WTC11 (cell line): ENCODE data around the gene ARPC2. TPM values are rescaled to one million over a fixed set of nuclear protein-coding genes. Genes with fewer than 3 reads are reported as not detected.
A peak's percentile ranks its signal among the peaks of the same experiment; 100 is the strongest.

ENCODE experiments used
- ATAC-seq: fragments of 200-7000 bp; cut with Tn5 transposase; 2 replicates; pipeline ENCODE4 v1.10.0; 2021; ENCODE audit warnings: mild to moderate bottlenecking, moderate library complexity
- Bru-seq: library from RNA; stranded (reverse); fragments of 400-500 nt; gene quantifications from one replicate; lab custom pipeline; 2021; lab: Mats Ljungman, UMichigan
- CTCF ChIA-PET: fragments of 300-600 bp; sonication (Branson Sonifier 250); formaldehyde crosslinking; loops from one replicate; lab custom pipeline; 2021; ENCODE audit warnings: antibody characterized with exemption; lab: Charles Lee
- POLR2A ChIA-PET: fragments of 350-600 bp; sonication (Branson Sonifier 250); formaldehyde crosslinking; loops from one replicate; lab custom pipeline; 2021; ENCODE audit warnings: antibody characterized with exemption; lab: Charles Lee
- DNase-seq: peaks from one replicate; pipeline ENCODE4 v3.0.0; 2021; ENCODE audit warnings: low spot score
- H3K27ac Mint-ChIP-seq: 2 replicates; pipeline ENCODE4 v1.8.0; 2021; ENCODE audit warnings: mixed read lengths
- H3K27me3 Mint-ChIP-seq: 2 replicates; pipeline ENCODE4 v1.8.0; 2021; ENCODE audit warnings: low read depth, mild to moderate bottlenecking, moderate library complexity, mixed read lengths
- H3K36me3 Mint-ChIP-seq: 2 replicates; pipeline ENCODE4 v1.8.0; 2021; ENCODE audit warnings: mixed read lengths
- H3K4me1 Mint-ChIP-seq: 2 replicates; pipeline ENCODE4 v1.8.0; 2022; ENCODE audit warnings: mixed read lengths
- H3K4me3 Mint-ChIP-seq: 2 replicates; pipeline ENCODE4 v1.8.0; 2021; ENCODE audit warnings: mild to moderate bottlenecking, moderate library complexity, mixed read lengths
- H3K9me3 Mint-ChIP-seq: 2 replicates; pipeline ENCODE4 v1.8.0; 2021; ENCODE audit warnings: mixed read lengths
- CREM ChIP-seq: sonication (generic); formaldehyde crosslinking; IDR thresholded peaks from 2 replicates; pipeline ENCODE4 v1.8.1; 2022; ENCODE audit warnings: mild to moderate bottlenecking, missing genetic modification reagents, moderate library complexity
- GABPB1 ChIP-seq: sonication (generic); formaldehyde crosslinking; IDR thresholded peaks from 2 replicates; pipeline ENCODE4 v1.8.1; 2023; ENCODE audit warnings: mild to moderate bottlenecking, missing genetic modification reagents
- GTF2I ChIP-seq: fragments of 250-450 bp; sonication (Bioruptor Pico); conservative IDR thresholded peaks from 2 replicates; pipeline ENCODE4 v1.4.0; 2021; ENCODE audit warnings: mild to moderate bottlenecking
- NFATC4 ChIP-seq: fragments of 250-450 bp; sonication (Bioruptor Pico); IDR thresholded peaks from 2 replicates; pipeline ENCODE4 v1.9.0; 2021; ENCODE audit warnings: mild to moderate bottlenecking
- NFE2L1 ChIP-seq: sonication (generic); formaldehyde crosslinking; IDR thresholded peaks from 2 replicates; pipeline ENCODE4 v1.8.1; 2023; ENCODE audit warnings: missing genetic modification reagents
- PRRX2 ChIP-seq: fragments of 250-450 bp; sonication (Bioruptor Pico); IDR thresholded peaks from 2 replicates; pipeline ENCODE4 v1.8.0; 2021; ENCODE audit warnings: mild to moderate bottlenecking
- SP1 ChIP-seq: sonication (generic); formaldehyde crosslinking; conservative IDR thresholded peaks from 2 replicates; pipeline ENCODE4 v1.8.1; 2022; ENCODE audit warnings: missing genetic modification reagents
- TCF7 ChIP-seq: sonication (generic); formaldehyde crosslinking; IDR thresholded peaks from 2 replicates; pipeline ENCODE4 v1.8.0; 2022; ENCODE audit warnings: mild to moderate bottlenecking, low read depth, missing genetic modification reagents, moderate library complexity
- TP53 ChIP-seq: sonication (generic); formaldehyde crosslinking; IDR thresholded peaks from 2 replicates; pipeline ENCODE4 v1.8.1; 2023; ENCODE audit warnings: mild to moderate bottlenecking, missing genetic modification reagents
- ZBTB21 ChIP-seq: sonication (generic); formaldehyde crosslinking; IDR thresholded peaks from 2 replicates; pipeline ENCODE4 v1.8.1; 2023; ENCODE audit warnings: mild to moderate bottlenecking, missing genetic modification reagents, borderline replicate concordance
- ZNF232 ChIP-seq: sonication (generic); formaldehyde crosslinking; IDR thresholded peaks from 2 replicates; pipeline ENCODE4 v1.8.0; 2022; ENCODE audit warnings: mild to moderate bottlenecking, missing genetic modification reagents
- ZNF263 ChIP-seq: sonication (generic); formaldehyde crosslinking; IDR thresholded peaks from 2 replicates; pipeline ENCODE4 v1.8.1; 2022; ENCODE audit warnings: low read depth, mild to moderate bottlenecking, moderate library complexity, missing genetic modification reagents
- ZNF396 ChIP-seq: fragments of 250-450 bp; sonication (Bioruptor Pico); IDR thresholded peaks from 2 replicates; pipeline ENCODE4 v1.8.0; 2021; ENCODE audit warnings: mild to moderate bottlenecking, moderate library complexity, borderline replicate concordance
- ZNF416 ChIP-seq: fragments of 250-450 bp; sonication (Bioruptor Pico); IDR thresholded peaks from 2 replicates; pipeline ENCODE4 v1.9.0; 2021; ENCODE audit warnings: mild to moderate bottlenecking, inconsistent platforms
- long read RNA-seq, 3 experiments: library from RNA in 1 of 3; library from capped mRNA in 1 of 3; library from polyadenylated mRNA in 1 of 3; unstranded in 2 of 3; stranded (forward) in 1 of 3; transcript quantifications; one replicate each; pipeline ENCODE4 v2.0.0, GENCODE V29; 2021
- total RNA-seq: library from RNA; stranded (reverse); gene quantifications from 3 replicates; pipeline ENCODE4 v1.2.3, GENCODE V29; 2021
- TF ChIP-seq, protein P1 (sequence below): sonication (generic); formaldehyde crosslinking; IDR thresholded peaks from 2 replicates; pipeline ENCODE4 v1.8.1; 2023; ENCODE audit warnings: mild to moderate bottlenecking, moderate library complexity, missing genetic modification reagents
- TF ChIP-seq, protein P2 (sequence below): fragments of 250-450 bp; sonication (Bioruptor Pico); IDR thresholded peaks from 2 replicates; pipeline ENCODE4 v1.9.0; 2021; ENCODE audit warnings: mild to moderate bottlenecking
- TF ChIP-seq, protein P3 (sequence below): sonication (generic); formaldehyde crosslinking; IDR thresholded peaks from 2 replicates; pipeline ENCODE4 v1.8.0; 2022; ENCODE audit warnings: mild to moderate bottlenecking, missing genetic modification reagents
- TF ChIP-seq, protein P4 (sequence below): fragments of 250-450 bp; sonication (Bioruptor Pico); IDR thresholded peaks from 2 replicates; pipeline ENCODE4 v1.8.0; 2021; ENCODE audit warnings: mild to moderate bottlenecking
- TF ChIP-seq, protein P5 (sequence below): sonication (generic); formaldehyde crosslinking; IDR thresholded peaks from 2 replicates; pipeline ENCODE4 v1.8.0; 2022; ENCODE audit warnings: mild to moderate bottlenecking, missing genetic modification reagents
- TF ChIP-seq, protein P6 (sequence below): sonication (generic); formaldehyde crosslinking; IDR thresholded peaks from 2 replicates; pipeline ENCODE4 v1.8.0; 2022; ENCODE audit warnings: mild to moderate bottlenecking, missing genetic modification reagents
- TF ChIP-seq, protein P7 (sequence below): sonication (generic); formaldehyde crosslinking; IDR thresholded peaks from 2 replicates; pipeline ENCODE4 v1.8.1; 2022; ENCODE audit warnings: mild to moderate bottlenecking, missing genetic modification reagents, moderate library complexity, borderline replicate concordance
- TF ChIP-seq, protein P8 (sequence below): fragments of 250-450 bp; sonication (Bioruptor Pico); IDR thresholded peaks from 2 replicates; pipeline ENCODE4 v1.9.0; 2021; ENCODE audit warnings: mild to moderate bottlenecking

ARPC2 gene
- total RNA-seq (169 to 184 TPM (median 173 TPM) in 3 replicates), Bru-seq, nascent RNA (percentile 92 among the genes with signal in this experiment)
- long read RNA-seq, experiment 1, transcript ARPC2-201 (10 exons, 1,605 nt): minor isoform, 27 of 978 reads
- long read RNA-seq, experiment 1, transcript ARPC2-202 (11 exons, 1,505 nt): major isoform, 882 of 978 reads
- long read RNA-seq, experiment 1, partial matches to known transcripts: 24 of 978 reads
- long read RNA-seq, experiment 1, other reads (novel, unspliced or antisense): 44 of 978 reads
- long read RNA-seq, experiment 2, transcript ARPC2-201 (10 exons, 1,605 nt): minor isoform, 19 of 323 reads
- long read RNA-seq, experiment 2, transcript ARPC2-202 (11 exons, 1,505 nt): major isoform, 238 of 323 reads
- long read RNA-seq, experiment 2, partial matches to known transcripts: 49 of 323 reads
- long read RNA-seq, experiment 2, other reads (novel, unspliced or antisense): 14 of 323 reads
- long read RNA-seq, experiment 3, transcript ARPC2-202 (11 exons, 1,505 nt): major isoform, 1,030 of 1,146 reads
- long read RNA-seq, experiment 3, transcript ARPC2-201 (10 exons, 1,605 nt): minor isoform, 33 of 1,146 reads
- long read RNA-seq, experiment 3, partial matches to known transcripts: 18 of 1,146 reads
- long read RNA-seq, experiment 3, other reads (novel, unspliced or antisense): 64 of 1,146 reads

DNA sequence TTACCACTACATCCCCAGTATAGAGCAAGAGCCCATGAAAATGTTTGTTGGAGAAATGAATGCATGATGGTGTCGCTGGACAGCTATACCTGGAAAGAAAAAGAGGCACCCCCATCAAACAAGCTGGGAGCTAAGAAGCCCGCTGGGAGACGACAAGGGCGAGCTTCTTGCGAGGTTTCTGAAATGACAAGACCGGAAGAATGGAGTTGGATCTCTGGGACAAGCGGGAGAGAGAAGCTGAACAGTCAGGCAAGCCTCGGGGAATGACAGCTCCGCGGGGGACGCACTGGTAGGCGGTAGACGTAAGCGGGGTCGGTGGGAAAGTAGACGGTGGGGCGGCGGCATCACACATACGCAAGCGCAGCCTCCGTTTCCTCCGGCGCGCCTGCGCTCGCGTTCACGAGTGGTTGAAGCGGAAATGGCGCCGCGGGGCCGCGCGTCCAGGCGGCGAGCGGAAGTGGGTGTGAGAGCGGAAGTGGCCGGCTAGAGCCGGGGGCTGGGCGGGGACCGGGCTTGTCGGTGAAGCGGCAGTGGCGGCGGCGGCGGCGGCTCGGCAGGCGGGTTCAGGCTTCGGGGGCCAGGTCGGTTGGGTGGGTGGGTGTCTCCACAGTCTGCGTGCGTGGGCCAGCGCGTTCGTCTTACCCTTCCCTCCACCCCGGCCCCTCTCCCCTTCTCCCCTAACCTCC, at the start of gene ARPC2:
TSS of gene ARPC2 (plus strand) at position 516 of the 686 bp plus-strand sequence. CDS start 282 bp downstream, outside the sequence.
- H3K4me3 Mint-ChIP-seq: peak within 1 kb of the TSS; percentile 91
- H3K9me3 Mint-ChIP-seq: no peaks in the 10 kb centered on the region
- ATAC-seq (peak; percentile 73), DNase-seq (peak; percentile 86)
- POLR2A ChIA-PET: no interaction called here
- H3K27ac Mint-ChIP-seq: peak within 1 kb of the TSS; percentile 97
- H3K36me3 Mint-ChIP-seq: peaks cover 11% of the 10 kb centered on the region; the same call in 1 of the 2 replicates
- peaks cover 31% of the 10 kb centered on the region for H3K4me1 Mint-ChIP-seq
- CTCF ChIA-PET: interaction anchor here (1.1 to 1.4 kb wide), 4 partner anchors 14 to 123 kb away, joined by 4 to 6 read pairs (median 4); no protein-coding TSS in a partner anchor
- H3K27me3 Mint-ChIP-seq: no peaks in the 10 kb centered on the region
- TF ChIP-seq, protein P1, sequence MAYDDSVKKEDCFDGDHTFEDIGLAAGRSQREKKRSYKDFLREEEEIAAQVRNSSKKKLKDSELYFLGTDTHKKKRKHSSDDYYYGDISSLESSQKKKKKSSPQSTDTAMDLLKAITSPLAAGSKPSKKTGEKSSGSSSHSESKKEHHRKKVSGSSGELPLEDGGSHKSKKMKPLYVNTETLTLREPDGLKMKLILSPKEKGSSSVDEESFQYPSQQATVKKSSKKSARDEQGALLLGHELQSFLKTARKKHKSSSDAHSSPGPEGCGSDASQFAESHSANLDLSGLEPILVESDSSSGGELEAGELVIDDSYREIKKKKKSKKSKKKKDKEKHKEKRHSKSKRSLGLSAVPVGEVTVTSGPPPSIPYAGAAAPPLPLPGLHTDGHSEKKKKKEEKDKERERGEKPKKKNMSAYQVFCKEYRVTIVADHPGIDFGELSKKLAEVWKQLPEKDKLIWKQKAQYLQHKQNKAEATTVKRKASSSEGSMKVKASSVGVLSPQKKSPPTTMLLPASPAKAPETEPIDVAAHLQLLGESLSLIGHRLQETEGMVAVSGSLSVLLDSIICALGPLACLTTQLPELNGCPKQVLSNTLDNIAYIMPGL: no peak
- TF ChIP-seq ZNF396 (CRISPR knock-in tag) (no peak), TP53 (CRISPR knock-in tag) (no peak), NFATC4 (CRISPR knock-in tag) (no peak), ZNF232 (CRISPR knock-in tag) (no peak), ZNF263 (no peak), SP1 (CRISPR knock-in tag) (peak; percentile 83), ZNF416 (CRISPR knock-in tag) (no peak), CREM (CRISPR knock-in tag) (no peak), ZBTB21 (no peak), PRRX2 (0 out of 2 replicates have a peak, but pooled peaks have one; percentile 31), TCF7 (CRISPR knock-in tag) (no peak), GABPB1 (CRISPR knock-in tag) (peak; percentile 73; the same call in 1 of the 2 replicates), GTF2I (CRISPR knock-in tag) (no peak), NFE2L1 (CRISPR knock-in tag) (0 out of 2 replicates have a peak, but pooled peaks have one; percentile 42)
- TF ChIP-seq, protein P2, sequence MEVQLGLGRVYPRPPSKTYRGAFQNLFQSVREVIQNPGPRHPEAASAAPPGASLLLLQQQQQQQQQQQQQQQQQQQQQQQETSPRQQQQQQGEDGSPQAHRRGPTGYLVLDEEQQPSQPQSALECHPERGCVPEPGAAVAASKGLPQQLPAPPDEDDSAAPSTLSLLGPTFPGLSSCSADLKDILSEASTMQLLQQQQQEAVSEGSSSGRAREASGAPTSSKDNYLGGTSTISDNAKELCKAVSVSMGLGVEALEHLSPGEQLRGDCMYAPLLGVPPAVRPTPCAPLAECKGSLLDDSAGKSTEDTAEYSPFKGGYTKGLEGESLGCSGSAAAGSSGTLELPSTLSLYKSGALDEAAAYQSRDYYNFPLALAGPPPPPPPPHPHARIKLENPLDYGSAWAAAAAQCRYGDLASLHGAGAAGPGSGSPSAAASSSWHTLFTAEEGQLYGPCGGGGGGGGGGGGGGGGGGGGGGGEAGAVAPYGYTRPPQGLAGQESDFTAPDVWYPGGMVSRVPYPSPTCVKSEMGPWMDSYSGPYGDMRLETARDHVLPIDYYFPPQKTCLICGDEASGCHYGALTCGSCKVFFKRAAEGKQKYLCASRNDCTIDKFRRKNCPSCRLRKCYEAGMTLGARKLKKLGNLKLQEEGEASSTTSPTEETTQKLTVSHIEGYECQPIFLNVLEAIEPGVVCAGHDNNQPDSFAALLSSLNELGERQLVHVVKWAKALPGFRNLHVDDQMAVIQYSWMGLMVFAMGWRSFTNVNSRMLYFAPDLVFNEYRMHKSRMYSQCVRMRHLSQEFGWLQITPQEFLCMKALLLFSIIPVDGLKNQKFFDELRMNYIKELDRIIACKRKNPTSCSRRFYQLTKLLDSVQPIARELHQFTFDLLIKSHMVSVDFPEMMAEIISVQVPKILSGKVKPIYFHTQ (CRISPR knock-in tag): no peak
- TF ChIP-seq, protein P3, sequence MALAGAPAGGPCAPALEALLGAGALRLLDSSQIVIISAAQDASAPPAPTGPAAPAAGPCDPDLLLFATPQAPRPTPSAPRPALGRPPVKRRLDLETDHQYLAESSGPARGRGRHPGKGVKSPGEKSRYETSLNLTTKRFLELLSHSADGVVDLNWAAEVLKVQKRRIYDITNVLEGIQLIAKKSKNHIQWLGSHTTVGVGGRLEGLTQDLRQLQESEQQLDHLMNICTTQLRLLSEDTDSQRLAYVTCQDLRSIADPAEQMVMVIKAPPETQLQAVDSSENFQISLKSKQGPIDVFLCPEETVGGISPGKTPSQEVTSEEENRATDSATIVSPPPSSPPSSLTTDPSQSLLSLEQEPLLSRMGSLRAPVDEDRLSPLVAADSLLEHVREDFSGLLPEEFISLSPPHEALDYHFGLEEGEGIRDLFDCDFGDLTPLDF (CRISPR knock-in tag): peak; percentile 53; the same call in 1 of the 2 replicates
- TF ChIP-seq, protein P4, sequence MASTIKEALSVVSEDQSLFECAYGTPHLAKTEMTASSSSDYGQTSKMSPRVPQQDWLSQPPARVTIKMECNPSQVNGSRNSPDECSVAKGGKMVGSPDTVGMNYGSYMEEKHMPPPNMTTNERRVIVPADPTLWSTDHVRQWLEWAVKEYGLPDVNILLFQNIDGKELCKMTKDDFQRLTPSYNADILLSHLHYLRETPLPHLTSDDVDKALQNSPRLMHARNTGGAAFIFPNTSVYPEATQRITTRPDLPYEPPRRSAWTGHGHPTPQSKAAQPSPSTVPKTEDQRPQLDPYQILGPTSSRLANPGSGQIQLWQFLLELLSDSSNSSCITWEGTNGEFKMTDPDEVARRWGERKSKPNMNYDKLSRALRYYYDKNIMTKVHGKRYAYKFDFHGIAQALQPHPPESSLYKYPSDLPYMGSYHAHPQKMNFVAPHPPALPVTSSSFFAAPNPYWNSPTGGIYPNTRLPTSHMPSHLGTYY (CRISPR knock-in tag): 0 out of 2 replicates have a peak, but pooled peaks have one; percentile 71
- TF ChIP-seq, protein P5, sequence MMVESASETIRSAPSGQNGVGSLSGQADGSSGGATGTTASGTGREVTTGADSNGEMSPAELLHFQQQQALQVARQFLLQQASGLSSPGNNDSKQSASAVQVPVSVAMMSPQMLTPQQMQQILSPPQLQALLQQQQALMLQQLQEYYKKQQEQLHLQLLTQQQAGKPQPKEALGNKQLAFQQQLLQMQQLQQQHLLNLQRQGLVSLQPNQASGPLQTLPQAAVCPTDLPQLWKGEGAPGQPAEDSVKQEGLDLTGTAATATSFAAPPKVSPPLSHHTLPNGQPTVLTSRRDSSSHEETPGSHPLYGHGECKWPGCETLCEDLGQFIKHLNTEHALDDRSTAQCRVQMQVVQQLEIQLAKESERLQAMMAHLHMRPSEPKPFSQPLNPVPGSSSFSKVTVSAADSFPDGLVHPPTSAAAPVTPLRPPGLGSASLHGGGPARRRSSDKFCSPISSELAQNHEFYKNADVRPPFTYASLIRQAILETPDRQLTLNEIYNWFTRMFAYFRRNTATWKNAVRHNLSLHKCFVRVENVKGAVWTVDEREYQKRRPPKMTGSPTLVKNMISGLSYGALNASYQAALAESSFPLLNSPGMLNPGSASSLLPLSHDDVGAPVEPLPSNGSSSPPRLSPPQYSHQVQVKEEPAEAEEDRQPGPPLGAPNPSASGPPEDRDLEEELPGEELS: peak; percentile 69; the same call in 1 of the 2 replicates
- TF ChIP-seq, protein P6, sequence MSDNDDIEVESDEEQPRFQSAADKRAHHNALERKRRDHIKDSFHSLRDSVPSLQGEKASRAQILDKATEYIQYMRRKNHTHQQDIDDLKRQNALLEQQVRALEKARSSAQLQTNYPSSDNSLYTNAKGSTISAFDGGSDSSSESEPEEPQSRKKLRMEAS (CRISPR knock-in tag): peak; percentile 60
- TF ChIP-seq, protein P7, sequence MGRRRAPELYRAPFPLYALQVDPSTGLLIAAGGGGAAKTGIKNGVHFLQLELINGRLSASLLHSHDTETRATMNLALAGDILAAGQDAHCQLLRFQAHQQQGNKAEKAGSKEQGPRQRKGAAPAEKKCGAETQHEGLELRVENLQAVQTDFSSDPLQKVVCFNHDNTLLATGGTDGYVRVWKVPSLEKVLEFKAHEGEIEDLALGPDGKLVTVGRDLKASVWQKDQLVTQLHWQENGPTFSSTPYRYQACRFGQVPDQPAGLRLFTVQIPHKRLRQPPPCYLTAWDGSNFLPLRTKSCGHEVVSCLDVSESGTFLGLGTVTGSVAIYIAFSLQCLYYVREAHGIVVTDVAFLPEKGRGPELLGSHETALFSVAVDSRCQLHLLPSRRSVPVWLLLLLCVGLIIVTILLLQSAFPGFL (CRISPR knock-in tag): no peak
- TF ChIP-seq, protein P8, sequence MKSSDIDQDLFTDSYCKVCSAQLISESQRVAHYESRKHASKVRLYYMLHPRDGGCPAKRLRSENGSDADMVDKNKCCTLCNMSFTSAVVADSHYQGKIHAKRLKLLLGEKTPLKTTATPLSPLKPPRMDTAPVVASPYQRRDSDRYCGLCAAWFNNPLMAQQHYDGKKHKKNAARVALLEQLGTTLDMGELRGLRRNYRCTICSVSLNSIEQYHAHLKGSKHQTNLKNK (CRISPR knock-in tag): no peak
